NCI-H1105 treated with DMSO at 0.1 percent for 48 hours (cell line): ENCODE results near the gene NR3C2.
"Not testable (repeated sequence)": the region's sequence is repeated elsewhere in the genome, so short reads cannot be mapped to it uniquely, and the experiment has no call there.

Experiments
- DNase-seq: peaks from one replicate; lab custom pipeline; 2025; lab: John Stamatoyannopoulos, UW

The NR3C2 gene

GRCh38 chr4:148369919-148370318 is 72.3 kb downstream of the NR3C2 start:
- DNase-seq: no peak

- no peak for DNase-seq
These were observed 74.5 kb downstream of the NR3C2 start for GRCh38 chr4:148367756-148368155.

- DNase-seq: no peak
These were observed 76.0 kb downstream of the NR3C2 start for GRCh38 chr4:148366251-148366650.

GRCh38 chr4:148364525-148364924 is 77.7 kb downstream of the NR3C2 start:
- DNase-seq: no peak

- no peak for DNase-seq
These were observed 82.4 kb downstream of the NR3C2 start for GRCh38 chr4:148359769-148360168.

- DNase-seq: no peak
These were observed 86.6 kb downstream of the NR3C2 start for GRCh38 chr4:148355442-148356123.

GRCh38 chr4:148354186-148354585 is 88.0 kb downstream of the NR3C2 start:
- no peak for DNase-seq

GRCh38 chr4:148353571-148353970 is 88.6 kb downstream of the NR3C2 start:
- DNase-seq: no peak

- no peak for DNase-seq
These were observed 93.1 kb downstream of the NR3C2 start for GRCh38 chr4:148349153-148349552.

GRCh38 chr4:148346657-148347056 is 95.6 kb downstream of the NR3C2 start:
- no peak for DNase-seq

GRCh38 chr4:148345509-148345908 is 96.7 kb downstream of the NR3C2 start:
- DNase-seq: no peak

GRCh38 chr4:148344941-148345340 is 97.3 kb downstream of the NR3C2 start:
- DNase-seq: peak; percentile 35

GRCh38 chr4:148344352-148344751 is 97.9 kb downstream of the NR3C2 start:
- peak; percentile 60 for DNase-seq

- DNase-seq: no peak
These were observed 100.0 kb downstream of the NR3C2 start for GRCh38 chr4:148341980-148342800.

- DNase-seq: no peak
These were observed 107.1 kb downstream of the NR3C2 start for GRCh38 chr4:148335133-148335532.

GRCh38 chr4:148333265-148333664 is 108.9 kb downstream of the NR3C2 start:
- DNase-seq: no peak

- no peak for DNase-seq
These were observed 109.7 kb downstream of the NR3C2 start for GRCh38 chr4:148332486-148332885.

- DNase-seq: no peak
These were observed 111.5 kb downstream of the NR3C2 start for GRCh38 chr4:148330724-148331123.

- no peak for DNase-seq
These were observed 112.1 kb downstream of the NR3C2 start for GRCh38 chr4:148330161-148330560.

GRCh38 chr4:148329751-148330150 is 112.5 kb downstream of the NR3C2 start:
- no peak for DNase-seq

GRCh38 chr4:148327683-148328082 is 114.5 kb downstream of the NR3C2 start:
- DNase-seq: no peak

- DNase-seq: not testable (repeated sequence)
These were observed 118.9 kb downstream of the NR3C2 start for GRCh38 chr4:148323316-148323715.

GRCh38 chr4:148315049-148315448 is 127.2 kb downstream of the NR3C2 start:
- DNase-seq: no peak
